RWPE1 (cell line): ENCODE data around the gene TRIM32.

Source experiments
- CTCF ChIA-PET: fragments of 350-600 bp; sonication (Branson Sonifier 250); formaldehyde crosslinking; extraction: SDS; loops from one replicate; lab custom pipeline; 2021; lab: Yijun Ruan, JAX
- POLR2A ChIA-PET: fragments of 400-600 bp; formaldehyde crosslinking; extraction: SDS; loops from one replicate; lab custom pipeline; 2020; ENCODE audit warnings: antibody characterized with exemption; ENCODE audit not compliant: low non-redundant PET; lab: Yijun Ruan, JAX
- DNase-seq: peaks from one replicate; pipeline ENCODE4 v3.0.0; 2012; ENCODE audit warnings: low spot score
- H3K27ac ChIP-seq: fragments of 450-650 bp; 2 replicates; pipeline ENCODE4 v1.5.1; 2017
- TF ChIP-seq, protein P1 (sequence below): fragments of 450-650 bp; conservative IDR thresholded peaks from 2 replicates; pipeline ENCODE4 v1.5.1; 2017; ENCODE audit warnings: low read depth, mild to moderate bottlenecking

TRIM32 gene

DNA sequence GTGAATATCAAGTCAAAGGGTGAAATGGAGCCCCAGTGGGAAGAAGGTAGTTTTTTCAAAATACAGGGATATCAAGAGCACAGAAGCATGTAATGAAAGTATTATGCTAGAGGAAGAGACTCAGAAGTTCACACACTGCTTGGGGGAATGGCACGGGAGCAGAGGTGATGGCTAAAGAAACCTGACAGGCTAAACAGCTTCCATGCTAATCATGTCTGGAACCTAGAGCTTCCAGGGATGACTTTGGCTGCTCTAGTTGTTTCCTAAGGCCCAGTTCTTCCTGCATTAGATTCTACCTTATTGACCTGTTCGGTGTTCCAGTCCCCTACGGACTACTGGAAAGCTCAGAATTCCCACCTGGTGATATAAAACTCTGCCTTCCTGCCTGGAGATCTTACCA is 34.3 kb downstream of the TRIM32 start:
- DNase-seq: no peak
- TF ChIP-seq, protein P1, sequence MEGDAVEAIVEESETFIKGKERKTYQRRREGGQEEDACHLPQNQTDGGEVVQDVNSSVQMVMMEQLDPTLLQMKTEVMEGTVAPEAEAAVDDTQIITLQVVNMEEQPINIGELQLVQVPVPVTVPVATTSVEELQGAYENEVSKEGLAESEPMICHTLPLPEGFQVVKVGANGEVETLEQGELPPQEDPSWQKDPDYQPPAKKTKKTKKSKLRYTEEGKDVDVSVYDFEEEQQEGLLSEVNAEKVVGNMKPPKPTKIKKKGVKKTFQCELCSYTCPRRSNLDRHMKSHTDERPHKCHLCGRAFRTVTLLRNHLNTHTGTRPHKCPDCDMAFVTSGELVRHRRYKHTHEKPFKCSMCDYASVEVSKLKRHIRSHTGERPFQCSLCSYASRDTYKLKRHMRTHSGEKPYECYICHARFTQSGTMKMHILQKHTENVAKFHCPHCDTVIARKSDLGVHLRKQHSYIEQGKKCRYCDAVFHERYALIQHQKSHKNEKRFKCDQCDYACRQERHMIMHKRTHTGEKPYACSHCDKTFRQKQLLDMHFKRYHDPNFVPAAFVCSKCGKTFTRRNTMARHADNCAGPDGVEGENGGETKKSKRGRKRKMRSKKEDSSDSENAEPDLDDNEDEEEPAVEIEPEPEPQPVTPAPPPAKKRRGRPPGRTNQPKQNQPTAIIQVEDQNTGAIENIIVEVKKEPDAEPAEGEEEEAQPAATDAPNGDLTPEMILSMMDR: no peak
- ChIA-PET CTCF (no interaction called here), POLR2A (no interaction called here)
- H3K27ac ChIP-seq: no peak overlapping the region

DNA sequence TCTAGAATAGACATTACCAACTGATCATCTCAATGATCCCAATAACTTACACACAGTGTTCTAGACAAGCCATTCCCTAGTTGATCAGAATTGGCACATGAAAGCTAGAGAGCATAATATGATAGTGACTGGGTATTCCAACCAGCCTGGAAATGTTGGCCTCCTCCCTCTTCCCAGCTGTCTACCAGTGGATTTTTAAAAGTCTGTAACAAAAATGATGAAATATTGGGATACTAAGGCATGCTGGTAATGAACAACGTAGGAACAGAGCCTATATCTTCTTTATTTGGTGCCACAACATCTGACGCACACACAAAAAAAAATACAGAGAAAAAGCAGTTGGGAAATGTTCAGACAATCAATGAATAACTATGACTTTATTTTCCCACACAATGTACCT is 34.8 kb downstream of the TRIM32 start:
- ChIA-PET POLR2A (no interaction called here), CTCF (no interaction called here)
- no peak for DNase-seq
- no peak overlapping the region for H3K27ac ChIP-seq
- TF ChIP-seq, protein P1: no peak

DNA sequence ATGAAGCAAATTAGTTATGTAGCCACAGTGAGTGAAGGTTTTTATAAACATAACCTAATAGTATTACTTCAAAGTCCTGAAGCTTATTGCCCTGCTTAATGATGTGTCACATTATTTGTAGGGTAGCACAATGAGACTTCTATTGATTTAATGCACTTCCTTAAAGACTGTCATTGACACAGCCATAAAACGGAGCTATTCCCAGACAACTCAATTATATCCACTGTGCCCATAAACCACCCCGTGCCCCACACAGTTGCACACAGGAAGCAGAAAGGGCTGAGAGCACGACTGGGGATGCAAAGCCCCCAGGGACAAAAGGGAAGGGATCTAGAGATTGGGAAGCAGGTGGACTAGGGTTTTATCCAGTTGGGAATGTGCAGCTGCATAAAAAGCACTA is 37.0 kb downstream of the TRIM32 start:
- DNase-seq: no peak
- POLR2A ChIA-PET: no interaction called here
- CTCF ChIA-PET: interaction anchor here (0.5 to 0.7 kb wide), 3 partner anchors 13 to 252 kb away, joined by 3 to 5 read pairs (median 4); no protein-coding TSS in a partner anchor

DNA sequence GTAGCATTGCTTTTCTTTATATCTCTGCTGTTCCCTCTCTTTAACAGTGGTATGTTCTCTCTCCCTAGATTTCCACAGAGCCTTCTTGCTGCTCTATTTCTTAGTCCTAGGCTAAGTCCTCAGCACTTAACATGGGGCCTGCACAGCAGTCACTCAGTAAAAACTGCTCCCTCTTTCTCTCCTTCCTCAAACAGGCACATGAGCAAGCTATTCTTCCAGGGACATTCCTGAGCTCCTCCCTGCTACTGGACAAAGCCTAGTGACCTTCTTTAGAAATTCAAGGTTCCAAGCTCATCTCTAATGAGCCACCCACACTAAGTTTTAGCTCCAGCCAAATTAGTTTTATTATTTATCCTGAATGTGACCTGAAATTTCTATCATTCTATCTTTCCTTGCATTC is 39.5 kb downstream of the TRIM32 start:
- DNase-seq: no peak
- TF ChIP-seq, protein P1: no peak
- H3K27ac ChIP-seq: no peak overlapping the region
- CTCF ChIA-PET: interaction anchor here (0.6 to 2.9 kb wide), 3 partner anchors 10 to 902 kb away, joined by 3 to 17 read pairs (median 3); no protein-coding TSS in a partner anchor
- POLR2A ChIA-PET: interaction anchor here (0.5 kb wide), 1 partner anchor 122 kb away, joined by 3 read pairs; no protein-coding TSS in a partner anchor

More for the DNA sequence above, 37.0 kb downstream of the TRIM32 start:
- H3K27ac ChIP-seq: no peak overlapping the region
- TF ChIP-seq, protein P1: no peak

DNA sequence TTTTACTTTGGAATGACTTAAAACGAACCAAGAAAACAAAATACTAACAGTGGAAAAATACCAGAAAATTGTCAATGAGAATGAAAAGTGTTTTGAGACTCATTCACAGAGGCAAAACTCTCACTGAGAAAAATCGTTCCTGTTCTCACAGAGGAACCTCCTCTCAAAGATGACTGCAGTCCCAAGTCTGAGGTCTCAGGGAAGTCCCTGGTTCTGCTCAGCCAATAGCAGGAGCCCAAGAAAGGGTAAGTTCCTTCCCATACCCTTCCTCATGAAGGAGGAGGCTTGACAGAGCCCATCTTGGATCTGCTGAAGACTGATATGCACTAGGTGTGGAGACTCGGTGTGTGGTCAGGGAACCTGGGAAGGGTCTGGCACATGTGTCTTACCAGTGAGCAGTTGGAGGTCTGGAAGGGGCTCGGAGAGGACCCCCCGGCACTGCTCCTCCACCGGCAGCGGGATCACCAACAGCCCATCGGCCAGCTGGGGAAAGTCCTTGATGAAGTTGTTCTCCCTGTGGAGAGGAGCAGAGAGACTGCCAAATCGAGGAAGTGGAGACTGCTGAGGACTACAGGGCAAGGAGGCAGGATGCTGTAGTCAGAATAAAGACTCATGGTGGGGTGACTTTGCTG is 46.0 kb downstream of the TRIM32 start:
- TF ChIP-seq, protein P1: no peak
- ChIA-PET POLR2A (no interaction called here), CTCF (no interaction called here)
- no peak for DNase-seq
- H3K27ac ChIP-seq: no peak overlapping the region

DNA sequence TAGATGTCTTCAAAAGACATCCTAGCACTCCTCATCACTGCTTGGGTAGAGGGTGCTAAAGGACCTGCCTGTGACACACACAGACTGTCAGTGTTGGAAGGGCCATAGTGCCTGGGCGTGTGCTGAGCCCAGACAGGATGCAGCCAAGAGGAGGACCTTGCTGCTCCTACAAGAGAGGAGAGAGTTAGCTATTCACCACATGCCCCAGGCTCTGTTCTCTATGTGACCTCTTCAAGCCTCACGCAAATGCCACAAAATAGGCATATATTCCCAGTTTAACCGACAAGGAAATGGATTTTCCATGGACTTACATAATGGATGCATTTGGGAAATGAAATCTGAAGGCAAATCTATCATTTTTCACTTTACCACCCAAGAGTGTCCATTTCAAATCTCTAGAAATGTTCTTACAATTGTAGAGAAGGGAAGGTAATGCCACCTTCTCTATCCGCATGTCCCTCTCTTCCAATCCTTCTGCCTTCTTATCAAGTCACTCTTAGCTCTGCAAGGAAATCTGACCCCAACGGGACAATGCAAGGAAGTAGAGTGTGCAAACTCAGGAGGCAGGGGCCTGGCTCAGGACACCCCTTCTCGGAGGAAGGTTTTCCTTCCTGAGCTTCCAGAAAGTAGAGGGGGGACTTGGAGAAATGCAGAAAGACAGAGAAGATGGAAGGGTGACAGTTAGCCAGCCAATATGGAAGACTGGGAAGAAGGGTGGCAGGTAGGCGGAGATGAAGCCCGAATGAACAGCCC is 49.5 kb downstream of the TRIM32 start:
- H3K27ac ChIP-seq: no peak overlapping the region
- TF ChIP-seq, protein P1: no peak
- ChIA-PET CTCF (interaction anchor here (0.6 to 2.4 kb wide), 43 partner anchors 8 to 796 kb away, joined by 3 to 116 read pairs (median 4); no protein-coding TSS in a partner anchor), POLR2A (no interaction called here)
- no peak for DNase-seq
